HepG2 (cell line): ENCODE measurements around the gene PLK2. TPM values are rescaled to one million over a fixed set of nuclear protein-coding genes. Genes with fewer than 3 reads are reported as not detected.

Source experiments
- ATAC-seq: fragments of 200-7000 bp; cut with Tn5 transposase; 3 replicates; pipeline ENCODE4 v1.9.1; 2020; ENCODE audit warnings: mild to moderate bottlenecking, moderate library complexity
- BruUV-seq: library from RNA; stranded (reverse); fragments of 400-500 nt; replicated peaks from 2 replicates; lab custom pipeline; 2021; lab: Mats Ljungman, UMichigan
- CTCF ChIA-PET: fragments of 300-600 bp; formaldehyde crosslinking; extraction: SDS; loops from one replicate; lab custom pipeline; 2021; ENCODE audit warnings: low total read pairs, inconsistent platforms, low intra/inter-chr PET ratio; lab: Yijun Ruan, JAX
- POLR2A ChIA-PET: fragments of 350-600 bp; sonication (Branson Sonifier 250); formaldehyde crosslinking; loops from one replicate; lab custom pipeline; 2020; ENCODE audit warnings: antibody characterized with exemption, inconsistent platforms; lab: Yijun Ruan, JAX
- DNase-seq: peaks from one replicate; pipeline ENCODE4 v3.0.0-alpha.2; 2015; ENCODE audit warnings: low spot score
- FAIRE-seq: peaks from 3 replicates; lab custom pipeline; 2011; peaks lifted over from hg19 to GRCh38; lab: Jason Lieb, UNC
- H2AFZ ChIP-seq: one replicate; pipeline ENCODE4 v1.6.1; 2011; ENCODE audit warnings: low read length, inconsistent platforms
- H3K27ac ChIP-seq: fragments of 300-600 bp; 3 replicates; pipeline ENCODE4 v1.8.0; 2011; ENCODE audit warnings: mixed run types, mild to moderate bottlenecking, mixed read lengths, low read length, inconsistent platforms; ENCODE audit not compliant: insufficient read depth; ENCODE audit errors: extremely low read length
- H3K27me3 ChIP-seq, 2 experiments: fragments of 200-600 bp in 1 of 2; 2 replicates in 1 of 2; 3 replicates in 1 of 2; pipeline versions ENCODE4 v1.6.0 to v1.8.0; 2011; ENCODE audit warnings: low read length in 2 of 2, mild to moderate bottlenecking in 2 of 2, moderate library complexity in 2 of 2, inconsistent platforms in 1 of 2; ENCODE audit not compliant: insufficient read depth in 2 of 2, control insufficient read depth in 1 of 2
- H3K36me3 ChIP-seq, 2 experiments: fragments of 200-600 bp in 1 of 2; replicated peaks in 1 of 2; 2 replicates in 1 of 2; 3 replicates in 1 of 2; pipeline versions ENCODE4 v1.5.1 to v1.8.0; 2011; ENCODE audit warnings: low read length in 2 of 2, inconsistent platforms in 1 of 2; ENCODE audit not compliant: insufficient read depth in 2 of 2, control insufficient read depth in 1 of 2
- H3K4me1 ChIP-seq: 2 replicates; pipeline ENCODE4 v1.5.1; 2012; ENCODE audit warnings: low read length, inconsistent platforms; ENCODE audit not compliant: insufficient read depth
- H3K4me2 ChIP-seq: 2 replicates; pipeline ENCODE4 v1.6.0; 2011; ENCODE audit warnings: low read depth, low read length, inconsistent platforms
- H3K4me3 ChIP-seq, 3 experiments: fragments of 200-600 bp in 1 of 3; sonication (generic), shearing (Covaris generic) in 1 of 3; replicated peaks in 1 of 3; 2 replicates each; pipeline ENCODE4 v1.5.1; 2011 to 2016; ENCODE audit warnings: low read length in 3 of 3, inconsistent platforms in 2 of 3, low read depth in 2 of 3, mild to moderate bottlenecking in 2 of 3, control low read depth in 1 of 3, mixed read lengths in 1 of 3; ENCODE audit not compliant: insufficient read depth in 1 of 3
- H3K79me2 ChIP-seq: one replicate; pipeline ENCODE4 v1.6.1; 2011; ENCODE audit warnings: low read length, inconsistent platforms; ENCODE audit not compliant: insufficient read depth
- H3K9ac ChIP-seq: 2 replicates; pipeline ENCODE4 v1.6.0; 2011; ENCODE audit warnings: mild to moderate bottlenecking, low read depth, low read length, inconsistent platforms; ENCODE audit not compliant: insufficient read depth
- H3K9me3 ChIP-seq: 2 replicates; pipeline ENCODE4 v1.5.1; 2012; ENCODE audit warnings: mild to moderate bottlenecking, low read length
- H4K20me1 ChIP-seq: 2 replicates; pipeline ENCODE4 v1.6.0; 2011; ENCODE audit warnings: inconsistent platforms, mild to moderate bottlenecking, low read length, moderate library complexity; ENCODE audit not compliant: insufficient read depth
- DPF2 ChIP-seq: sonication (generic); formaldehyde crosslinking; IDR thresholded peaks from 2 replicates; pipeline ENCODE4 v1.4.0; 2020; ENCODE audit warnings: mild to moderate bottlenecking, low read depth, missing genetic modification reagents, borderline replicate concordance
- IKZF1 ChIP-seq: fragments of 450-650 bp; IDR thresholded peaks from 2 replicates; pipeline ENCODE4 v1.7.1; 2016
- PCBP2 ChIP-seq: fragments of 200-400 bp; formaldehyde crosslinking; optimal IDR thresholded peaks from 2 replicates; pipeline ENCODE3; 2018; ENCODE audit warnings: low read length, low read depth; ENCODE audit not compliant: poor library complexity, severe bottlenecking
- ZNF567 ChIP-seq: sonication (generic); formaldehyde crosslinking; IDR thresholded peaks from 2 replicates; pipeline ENCODE4 v1.8.1; 2023; ENCODE audit warnings: mild to moderate bottlenecking, missing genetic modification reagents, borderline replicate concordance
- ZNF749 ChIP-seq: sonication (generic); formaldehyde crosslinking; IDR thresholded peaks from 2 replicates; pipeline ENCODE4 v1.8.0; 2022; ENCODE audit warnings: mild to moderate bottlenecking, missing genetic modification reagents, moderate library complexity, borderline replicate concordance
- ZNF776 ChIP-seq: sonication (generic); formaldehyde crosslinking; IDR thresholded peaks from 2 replicates; pipeline ENCODE4 v1.4.0; 2020; ENCODE audit warnings: mild to moderate bottlenecking, missing genetic modification reagents
- WGBS: methylation state at CpG from one replicate; pipeline ENCODE4 v1.1.6; 2017; ENCODE audit warnings: low lambda C conversion rate; 5-methylcytosine and 5-hydroxymethylcytosine counted together
- in situ Hi-C: cut with HindIII; loops from 2 replicates; pipeline ENCODE4 v1.10.0; 2017; ENCODE audit warnings: low pct_unique_long_range_greater_than_20kb; ENCODE audit not compliant: extremely low pct_ligation_motif_present
- intact Hi-C: fragments of 100-400 bp; cut with micrococcal nuclease; formaldehyde crosslinking; loops from one replicate; pipeline ENCODE4 v1.10.0; 2022; ENCODE audit not compliant: unreplicated experiment
- polyA plus RNA-seq, 8 experiments: library from polyadenylated mRNA; depleted of rRNA in 3 of 8; stranded (reverse) in 7 of 8; unstranded in 1 of 8; fragments of >200 nt; fragmentation: Illumina TruSeq in 4 of 8; extraction: Trizol in 4 of 8; gene quantifications; 2 replicates each; pipeline versions ENCODE4 v1.2.1 to v1.2.3, GENCODE V29; 2011 to 2016; ENCODE audit warnings: low read depth in 4 of 8, missing spikeins in 1 of 8, mixed read lengths in 1 of 8; ENCODE audit not compliant: insufficient read depth in 1 of 8
- total RNA-seq, 5 experiments: library from RNA; depleted of rRNA; stranded (reverse); fragments of >200 nt; fragmentation: Illumina TruSeq; extraction: Trizol; gene quantifications; 2 replicates each; pipeline ENCODE4 v1.2.3, GENCODE V29; 2016; ENCODE audit warnings: low read depth in 1 of 5
- TF ChIP-seq, protein P1 (sequence below): sonication (generic); formaldehyde crosslinking; IDR thresholded peaks from 2 replicates; pipeline ENCODE4 v1.4.0; 2020; ENCODE audit warnings: mild to moderate bottlenecking, missing genetic modification reagents, borderline replicate concordance
- TF ChIP-seq, protein P2 (sequence below), 2 experiments: fragments of 450-650 bp in 1 of 2; sonication (generic) in 1 of 2; formaldehyde crosslinking in 1 of 2; IDR thresholded peaks; 2 replicates each; pipeline versions ENCODE4 v1.6.1 to v1.8.0; 2016 to 2022; ENCODE audit warnings: antibody characterized with exemption in 1 of 2, mild to moderate bottlenecking in 1 of 2, missing genetic modification reagents in 1 of 2

The PLK2 gene
- total and polyA plus RNA-seq, 2 of the 13 experiments (the other 11 are each of a cell fraction or from before 2014, with no cell fraction given): 9.6 to 29.6 TPM

DNA sequence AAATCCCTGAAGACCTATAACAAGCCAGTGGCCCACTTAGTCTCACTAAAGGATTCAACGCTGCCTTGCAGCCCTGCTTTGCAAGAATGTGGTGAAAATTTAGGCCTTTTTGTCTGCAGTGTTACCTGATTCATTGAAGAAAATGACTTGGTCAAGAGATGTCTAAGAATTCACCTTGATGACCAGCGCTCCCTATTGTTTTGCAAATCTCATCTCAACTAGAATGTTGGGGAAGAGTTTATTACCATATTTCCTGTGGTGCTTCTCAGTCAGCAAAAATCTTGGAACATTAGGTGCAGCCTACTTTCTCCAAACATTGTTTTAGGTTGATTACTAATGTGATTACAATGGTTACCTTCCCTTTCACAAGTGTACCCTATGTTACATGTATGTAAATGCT, 53.5 kb downstream of the PLK2 start:
- H3K79me2 ChIP-seq: no peaks in the 10 kb centered on the region
- no TSS peak for BruUV-seq
- no peak overlapping the region for H3K4me3 ChIP-seq
- intact Hi-C loops: no loop called here
- ATAC-seq (no peak), DNase-seq (no peak), FAIRE-seq (no peak)
- CTCF ChIA-PET: no interaction called here
- no peaks in the 10 kb centered on the region for H3K4me1 ChIP-seq
- no peaks in the 10 kb centered on the region for H3K9me3 ChIP-seq
- no peaks in the 10 kb centered on the region for H3K27me3 ChIP-seq
- POLR2A ChIA-PET: no interaction called here
- WGBS: 4% methylated on average over 2 of the region's 2 CpGs
- no peaks in the 10 kb centered on the region for H4K20me1 ChIP-seq
- TF ChIP-seq DPF2 (CRISPR knock-in tag): no peak
- no peak for TF ChIP-seq PCBP2
- TF ChIP-seq, protein P1, sequence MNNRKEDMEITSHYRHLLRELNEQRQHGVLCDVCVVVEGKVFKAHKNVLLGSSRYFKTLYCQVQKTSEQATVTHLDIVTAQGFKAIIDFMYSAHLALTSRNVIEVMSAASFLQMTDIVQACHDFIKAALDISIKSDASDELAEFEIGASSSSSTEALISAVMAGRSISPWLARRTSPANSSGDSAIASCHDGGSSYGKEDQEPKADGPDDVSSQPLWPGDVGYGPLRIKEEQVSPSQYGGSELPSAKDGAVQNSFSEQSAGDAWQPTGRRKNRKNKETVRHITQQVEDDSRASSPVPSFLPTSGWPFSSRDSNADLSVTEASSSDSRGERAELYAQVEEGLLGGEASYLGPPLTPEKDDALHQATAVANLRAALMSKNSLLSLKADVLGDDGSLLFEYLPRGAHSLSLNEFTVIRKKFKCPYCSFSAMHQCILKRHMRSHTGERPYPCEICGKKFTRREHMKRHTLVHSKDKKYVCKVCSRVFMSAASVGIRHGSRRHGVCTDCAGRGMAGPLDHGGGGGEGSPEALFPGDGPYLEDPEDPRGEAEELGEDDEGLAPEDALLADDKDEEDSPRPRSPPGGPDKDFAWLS: no peak
- no peak for TF ChIP-seq ZNF567 (CRISPR knock-in tag)
- no peak overlapping the region for H3K9ac ChIP-seq
- in situ Hi-C loops: no loop called here
- H3K36me3 ChIP-seq: no peaks in the 10 kb centered on the region
- H3K4me2 ChIP-seq: no peak overlapping the region
- no peak overlapping the region for H2AFZ ChIP-seq
- H3K27ac ChIP-seq: no peak overlapping the region

DNA sequence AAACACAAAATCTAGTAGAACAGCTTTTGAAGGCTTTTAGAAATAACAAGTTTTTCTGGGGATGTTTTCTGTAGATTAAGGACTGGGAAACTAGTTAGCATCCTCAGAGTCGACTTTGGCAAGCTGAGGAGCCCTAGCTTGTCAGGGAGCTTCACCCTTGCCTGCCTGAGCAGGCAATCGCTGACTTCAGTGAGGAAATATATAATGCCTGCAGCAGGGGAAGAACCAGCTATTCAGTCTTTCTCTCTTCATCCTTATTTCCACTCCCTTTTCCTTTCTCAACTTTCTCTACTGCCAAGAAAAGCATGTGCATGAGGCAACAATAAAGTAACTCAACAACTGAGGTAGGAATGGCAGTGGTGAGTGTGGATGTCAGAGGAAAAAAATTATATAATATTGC, 54.7 kb downstream of the PLK2 start:
- ChIA-PET POLR2A (no interaction called here), CTCF (no interaction called here)
- Histone ChIP-seq H3K79me2 (no peaks in the 10 kb centered on the region), H4K20me1 (no peaks in the 10 kb centered on the region), H3K36me3 (no peaks in the 10 kb centered on the region), H3K4me2 (no peak overlapping the region), H3K9me3 (no peaks in the 10 kb centered on the region), H3K27me3 (no peaks in the 10 kb centered on the region), H2AFZ (no peak overlapping the region), H3K9ac (no peak overlapping the region), H3K4me1 (no peaks in the 10 kb centered on the region), H3K27ac (no peak overlapping the region), H3K4me3 (no peak overlapping the region)
- in situ Hi-C loops: no loop called here
- ATAC-seq (no peak), DNase-seq (no peak), FAIRE-seq (no peak)
- no TSS peak for BruUV-seq
- intact Hi-C loops: no loop called here
- 0% methylated on average over 2 of the region's 2 CpGs for WGBS
- TF ChIP-seq ZNF776 (no peak), IKZF1 (no peak), ZNF749 (no peak)
- TF ChIP-seq, protein P2, sequence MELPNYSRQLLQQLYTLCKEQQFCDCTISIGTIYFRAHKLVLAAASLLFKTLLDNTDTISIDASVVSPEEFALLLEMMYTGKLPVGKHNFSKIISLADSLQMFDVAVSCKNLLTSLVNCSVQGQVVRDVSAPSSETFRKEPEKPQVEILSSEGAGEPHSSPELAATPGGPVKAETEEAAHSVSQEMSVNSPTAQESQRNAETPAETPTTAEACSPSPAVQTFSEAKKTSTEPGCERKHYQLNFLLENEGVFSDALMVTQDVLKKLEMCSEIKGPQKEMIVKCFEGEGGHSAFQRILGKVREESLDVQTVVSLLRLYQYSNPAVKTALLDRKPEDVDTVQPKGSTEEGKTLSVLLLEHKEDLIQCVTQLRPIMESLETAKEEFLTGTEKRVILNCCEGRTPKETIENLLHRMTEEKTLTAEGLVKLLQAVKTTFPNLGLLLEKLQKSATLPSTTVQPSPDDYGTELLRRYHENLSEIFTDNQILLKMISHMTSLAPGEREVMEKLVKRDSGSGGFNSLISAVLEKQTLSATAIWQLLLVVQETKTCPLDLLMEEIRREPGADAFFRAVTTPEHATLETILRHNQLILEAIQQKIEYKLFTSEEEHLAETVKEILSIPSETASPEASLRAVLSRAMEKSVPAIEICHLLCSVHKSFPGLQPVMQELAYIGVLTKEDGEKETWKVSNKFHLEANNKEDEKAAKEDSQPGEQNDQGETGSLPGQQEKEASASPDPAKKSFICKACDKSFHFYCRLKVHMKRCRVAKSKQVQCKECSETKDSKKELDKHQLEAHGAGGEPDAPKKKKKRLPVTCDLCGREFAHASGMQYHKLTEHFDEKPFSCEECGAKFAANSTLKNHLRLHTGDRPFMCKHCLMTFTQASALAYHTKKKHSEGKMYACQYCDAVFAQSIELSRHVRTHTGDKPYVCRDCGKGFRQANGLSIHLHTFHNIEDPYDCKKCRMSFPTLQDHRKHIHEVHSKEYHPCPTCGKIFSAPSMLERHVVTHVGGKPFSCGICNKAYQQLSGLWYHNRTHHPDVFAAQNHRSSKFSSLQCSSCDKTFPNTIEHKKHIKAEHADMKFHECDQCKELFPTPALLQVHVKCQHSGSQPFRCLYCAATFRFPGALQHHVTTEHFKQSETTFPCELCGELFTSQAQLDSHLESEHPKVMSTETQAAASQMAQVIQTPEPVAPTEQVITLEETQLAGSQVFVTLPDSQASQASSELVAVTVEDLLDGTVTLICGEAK (IDR thresholded peaks at IDR 0.05): no peak
- TF ChIP-seq, protein P2 (CRISPR knock-in tag; IDR thresholded peaks at IDR 0.05): no peak
